ENCODE results near the gene STAT5B.

- TF ChIP-seq, protein P1, sequence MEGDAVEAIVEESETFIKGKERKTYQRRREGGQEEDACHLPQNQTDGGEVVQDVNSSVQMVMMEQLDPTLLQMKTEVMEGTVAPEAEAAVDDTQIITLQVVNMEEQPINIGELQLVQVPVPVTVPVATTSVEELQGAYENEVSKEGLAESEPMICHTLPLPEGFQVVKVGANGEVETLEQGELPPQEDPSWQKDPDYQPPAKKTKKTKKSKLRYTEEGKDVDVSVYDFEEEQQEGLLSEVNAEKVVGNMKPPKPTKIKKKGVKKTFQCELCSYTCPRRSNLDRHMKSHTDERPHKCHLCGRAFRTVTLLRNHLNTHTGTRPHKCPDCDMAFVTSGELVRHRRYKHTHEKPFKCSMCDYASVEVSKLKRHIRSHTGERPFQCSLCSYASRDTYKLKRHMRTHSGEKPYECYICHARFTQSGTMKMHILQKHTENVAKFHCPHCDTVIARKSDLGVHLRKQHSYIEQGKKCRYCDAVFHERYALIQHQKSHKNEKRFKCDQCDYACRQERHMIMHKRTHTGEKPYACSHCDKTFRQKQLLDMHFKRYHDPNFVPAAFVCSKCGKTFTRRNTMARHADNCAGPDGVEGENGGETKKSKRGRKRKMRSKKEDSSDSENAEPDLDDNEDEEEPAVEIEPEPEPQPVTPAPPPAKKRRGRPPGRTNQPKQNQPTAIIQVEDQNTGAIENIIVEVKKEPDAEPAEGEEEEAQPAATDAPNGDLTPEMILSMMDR (IDR thresholded peaks at IDR 0.05) = no peak
- TF ChIP-seq EP300 (IDR thresholded peaks at IDR 0.05) (no peak), POLR2AphosphoS5 (IDR thresholded peaks at IDR 0.05) (no peak), POLR2A (IDR thresholded peaks at IDR 0.05) (no peak)
These were observed 93.1 kb downstream of the STAT5B start for GRCh38 chr17:42182927-42183734.

All from suprapubic skin (tissue), 4 donors.